Kidney (tissue), 14 donors: Measurements from ENCODE around the gene TRIM40. TPM values are rescaled to one million over a fixed set of nuclear protein-coding genes. Genes with fewer than 3 reads are reported as not detected.
A peak's percentile ranks its signal among the peaks of the same experiment; 100 is the strongest.
"Not testable (repeated sequence)": the region's sequence is repeated elsewhere in the genome, so short reads cannot be mapped to it uniquely, and the experiment has no call there.

Experiments used
- DNase-seq, 5 donors: peaks; one replicate each; pipeline ENCODE4 v3.0.0-alpha.2; 2013 to 2020
- FAIRE-seq: peaks from 2 replicates; lab custom pipeline; 2012; peaks lifted over from hg19 to GRCh38; lab: Jason Lieb, UNC
- H3K27ac ChIP-seq, 2 donors: one replicate each; pipeline ENCODE4 v1.7.0; 2013; ENCODE audit warnings: low read depth in 2 of 2, low read length in 2 of 2, inconsistent platforms in 1 of 2
- H3K27me3 ChIP-seq: one replicate; pipeline ENCODE4 v1.7.1; 2013; ENCODE audit warnings: low read length, inconsistent platforms; ENCODE audit not compliant: control insufficient read depth, insufficient read depth
- H3K36me3 ChIP-seq, 3 donors: one replicate each; pipeline versions ENCODE4 v1.7.0 to v1.7.1; 2013; ENCODE audit warnings: low read length in 3 of 3, control low read depth in 1 of 3, inconsistent platforms in 1 of 3; ENCODE audit not compliant: insufficient read depth in 3 of 3, control insufficient read depth in 2 of 3
- H3K4me1 ChIP-seq, 3 donors: one replicate each; pipeline versions ENCODE4 v1.7.0 to v1.7.1; 2013; ENCODE audit warnings: low read length in 3 of 3, inconsistent platforms in 1 of 3, low read depth in 1 of 3; ENCODE audit not compliant: control insufficient read depth in 2 of 3, insufficient read depth in 2 of 3
- H3K4me3 ChIP-seq, 3 donors: one replicate each; pipeline versions ENCODE4 v1.7.0 to v1.8.1; 2013; ENCODE audit warnings: low read length in 3 of 3, control low read depth in 1 of 3, inconsistent platforms in 1 of 3
- H3K9ac ChIP-seq, 3 donors: one replicate each; pipeline versions ENCODE4 v1.7.0 to v1.7.1; 2013; ENCODE audit warnings: low read length in 3 of 3, control low read depth in 1 of 3, inconsistent platforms in 1 of 3
- H3K9me3 ChIP-seq, 3 donors: one replicate each; pipeline versions ENCODE4 v1.7.0 to v1.7.1; 2013; ENCODE audit warnings: low read length in 3 of 3, control low read depth in 1 of 3, inconsistent platforms in 1 of 3; ENCODE audit not compliant: control insufficient read depth in 2 of 3, insufficient read depth in 1 of 3
- intact Hi-C: fragments of 100-400 bp; cut with DNase I; formaldehyde crosslinking; loops from one replicate; pipeline ENCODE4 v1.11.1; 2022
- polyA plus RNA-seq: library from polyadenylated mRNA; stranded (reverse); fragments of 350-450 nt; fragmentation: Illumina TruSeq; extraction: RNeasy Lipid Tissue Mini Kit (QIAGEN cat#74804); gene quantifications from one replicate; pipeline ENCODE4 v1.2.3, GENCODE V29; 2014; ENCODE audit warnings: low read depth, low replicate concordance; ENCODE audit not compliant: insufficient read depth
- total RNA-seq: library from RNA; stranded (reverse); fragmentation: NEBNext Ultra II Directional; extraction: Animal tissue kit (Norgen Biotek cat#: 25700); gene quantifications from one replicate; pipeline ENCODE4 v1.2.1, GENCODE V29; 2021
- TF ChIP-seq, protein P1 (sequence below): IDR thresholded peaks from 3 replicates; pipeline ENCODE4 v1.5.1; 2012; ENCODE audit warnings: mild to moderate bottlenecking, moderate library complexity, borderline replicate concordance; ENCODE audit not compliant: insufficient read depth; ENCODE audit errors: extremely low read depth
- donor health status: control.
- donor health status: control.
- donor health status: control.
- donor health status: control.
- donor health status: control.
- donor health status: DM: yes; HTN: yes; CAD: no.
- donor health status: Normal renal cell carcinoma (clear cell type).

TRIM40 gene
- total and polyA plus RNA-seq, 2 donors from 2014 or later: not detected

DNA sequence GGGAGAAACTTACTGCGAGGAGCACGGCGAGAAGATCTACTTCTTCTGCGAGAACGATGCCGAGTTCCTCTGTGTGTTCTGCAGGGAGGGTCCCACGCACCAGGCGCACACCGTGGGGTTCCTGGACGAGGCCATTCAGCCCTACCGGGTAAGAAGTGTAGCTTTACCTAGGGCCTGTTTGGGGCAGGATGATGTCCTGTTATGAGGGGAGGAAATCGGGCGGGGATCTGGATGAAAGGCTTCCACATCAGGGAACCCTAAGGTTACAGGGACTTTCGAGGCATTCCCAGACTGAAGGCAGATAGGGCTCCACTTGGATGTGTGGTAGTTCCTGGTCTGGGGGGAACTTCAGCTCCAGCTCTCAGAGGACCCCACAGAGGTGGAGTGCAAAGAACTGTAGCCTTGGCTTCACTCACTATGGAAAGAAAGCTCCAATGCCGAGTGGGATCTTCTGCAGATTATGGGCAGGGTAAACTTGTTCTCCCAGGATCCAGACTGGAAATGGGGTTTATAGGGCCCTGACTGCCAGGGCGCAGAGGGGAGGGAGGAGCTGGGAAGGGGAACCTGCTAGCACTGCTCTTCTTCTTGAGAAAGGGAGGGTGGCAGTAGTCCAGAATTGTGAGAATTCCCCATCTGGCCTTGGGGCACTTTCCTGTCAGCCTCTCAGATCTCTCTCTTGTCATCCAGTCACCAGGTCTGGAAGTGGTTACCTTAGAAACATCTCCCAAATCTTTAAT, 28.1 kb downstream of the TRIM40 start:
- no peak for FAIRE-seq

DNA sequence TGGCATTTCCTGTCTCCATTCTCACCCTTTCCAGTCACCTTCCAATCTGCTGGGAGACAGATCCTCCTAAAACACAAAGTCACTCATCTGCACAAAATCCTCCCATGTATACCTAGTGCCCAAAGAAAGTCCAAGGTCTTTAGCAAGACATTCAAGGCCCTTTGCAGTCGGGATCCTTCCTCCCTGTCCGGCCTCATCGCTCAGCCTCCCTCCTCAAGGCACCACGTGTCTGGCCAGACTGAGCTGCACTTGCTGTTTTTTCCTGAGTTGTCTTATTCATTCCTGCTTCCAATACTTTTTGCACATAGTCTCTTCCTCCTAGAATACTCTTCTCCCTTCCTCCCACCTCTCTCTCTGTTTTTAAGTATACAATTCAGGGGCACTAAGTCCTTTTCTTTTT, 28.8 kb downstream of the TRIM40 start:
- H3K36me3 ChIP-seq: peaks cover 0 to 4% (median 4%) of the 10 kb centered on the region in 3 donors
- FAIRE-seq (no peak), DNase-seq (no peak)
- peak overlapping the region in 2 of 3 donors; percentile 66 to 67 for H3K4me3 ChIP-seq
- H3K27ac ChIP-seq: peak overlapping the region in 1 of 2 donors; percentile 62
- TF ChIP-seq, protein P1, sequence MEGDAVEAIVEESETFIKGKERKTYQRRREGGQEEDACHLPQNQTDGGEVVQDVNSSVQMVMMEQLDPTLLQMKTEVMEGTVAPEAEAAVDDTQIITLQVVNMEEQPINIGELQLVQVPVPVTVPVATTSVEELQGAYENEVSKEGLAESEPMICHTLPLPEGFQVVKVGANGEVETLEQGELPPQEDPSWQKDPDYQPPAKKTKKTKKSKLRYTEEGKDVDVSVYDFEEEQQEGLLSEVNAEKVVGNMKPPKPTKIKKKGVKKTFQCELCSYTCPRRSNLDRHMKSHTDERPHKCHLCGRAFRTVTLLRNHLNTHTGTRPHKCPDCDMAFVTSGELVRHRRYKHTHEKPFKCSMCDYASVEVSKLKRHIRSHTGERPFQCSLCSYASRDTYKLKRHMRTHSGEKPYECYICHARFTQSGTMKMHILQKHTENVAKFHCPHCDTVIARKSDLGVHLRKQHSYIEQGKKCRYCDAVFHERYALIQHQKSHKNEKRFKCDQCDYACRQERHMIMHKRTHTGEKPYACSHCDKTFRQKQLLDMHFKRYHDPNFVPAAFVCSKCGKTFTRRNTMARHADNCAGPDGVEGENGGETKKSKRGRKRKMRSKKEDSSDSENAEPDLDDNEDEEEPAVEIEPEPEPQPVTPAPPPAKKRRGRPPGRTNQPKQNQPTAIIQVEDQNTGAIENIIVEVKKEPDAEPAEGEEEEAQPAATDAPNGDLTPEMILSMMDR: no peak
- no peaks in the 10 kb centered on the region for H3K9me3 ChIP-seq
- no peaks in the 10 kb centered on the region for H3K4me1 ChIP-seq
- intact Hi-C loops: no loop called here
- H3K27me3 ChIP-seq: peaks cover 2% of the 10 kb centered on the region
- H3K9ac ChIP-seq: no peak overlapping the region

More for the DNA sequence above, 28.1 kb downstream of the TRIM40 start:
- no peak for DNase-seq
- H3K4me1 ChIP-seq: no peaks in the 10 kb centered on the region
- H3K9me3 ChIP-seq: no peaks in the 10 kb centered on the region
- peaks cover 0 to 4% (median 4%) of the 10 kb centered on the region in 3 donors for H3K36me3 ChIP-seq
- TF ChIP-seq, protein P1: no peak
- H3K27ac ChIP-seq: peak overlapping the region; percentile 62 to 72
- peak overlapping the region in 2 of 3 donors; percentile 66 to 67 for H3K4me3 ChIP-seq
- peaks cover 2% of the 10 kb centered on the region for H3K27me3 ChIP-seq
- intact Hi-C loops: no loop called here
- peak overlapping the region in 1 of 3 donors; percentile 63 for H3K9ac ChIP-seq

DNA sequence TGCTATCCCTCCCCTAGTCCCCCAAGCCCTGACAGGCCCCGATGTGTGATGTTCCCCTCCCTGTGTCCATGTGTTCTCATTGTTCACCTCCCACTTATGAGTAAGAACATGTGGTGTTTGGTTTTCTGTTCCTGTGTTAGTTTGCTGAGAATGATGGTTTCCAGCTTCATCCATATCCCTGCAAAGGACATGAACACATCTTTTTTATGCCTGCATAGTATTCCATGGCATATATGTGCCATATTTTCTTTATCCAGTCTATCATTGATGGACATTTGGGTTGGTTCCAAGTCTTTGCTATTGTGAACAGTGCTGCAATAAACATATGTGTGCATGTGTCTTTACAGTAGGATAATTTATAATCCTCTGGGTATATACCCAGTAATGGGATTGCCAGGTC, 29.3 kb downstream of the TRIM40 start:
- intact Hi-C loops, DNase-seq: not testable (repeated sequence)

DNA sequence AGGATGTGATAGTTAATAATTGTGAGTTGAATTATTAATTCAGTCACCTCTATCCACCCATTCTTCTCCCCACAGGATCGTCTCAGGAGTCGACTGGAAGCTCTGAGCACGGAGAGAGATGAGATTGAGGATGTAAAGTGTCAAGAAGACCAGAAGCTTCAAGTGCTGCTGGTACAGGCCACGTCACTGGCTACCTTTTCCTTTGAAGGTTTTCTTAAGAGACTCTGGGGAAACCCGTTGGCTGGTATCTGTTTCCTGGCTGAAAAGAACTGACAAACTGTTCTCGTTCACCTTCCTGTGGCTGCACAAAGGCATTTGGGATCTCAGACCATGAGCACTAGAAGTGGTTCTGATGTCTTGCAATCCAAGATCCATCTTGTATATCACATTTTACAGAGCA, 31.2 kb downstream of the TRIM40 start:
- Histone ChIP-seq H3K36me3 (peaks cover 0 to 4% (median 4%) of the 10 kb centered on the region in 3 donors), H3K4me3 (no peak overlapping the region), H3K4me1 (no peaks in the 10 kb centered on the region), H3K27ac (no peak overlapping the region), H3K9ac (no peak overlapping the region), H3K27me3 (peaks cover 9% of the 10 kb centered on the region), H3K9me3 (no peaks in the 10 kb centered on the region)
- DNase-seq (no peak), FAIRE-seq (no peak)
- intact Hi-C loops: no loop called here
- TF ChIP-seq, protein P1: no peak

More for the DNA sequence above, 29.3 kb downstream of the TRIM40 start:
- H3K27ac ChIP-seq, H3K36me3 ChIP-seq, H3K9ac ChIP-seq, FAIRE-seq, H3K27me3 ChIP-seq, H3K4me1 ChIP-seq, H3K9me3 ChIP-seq, H3K4me3 ChIP-seq: not testable (repeated sequence)
